Activated T-cell treated with anti-CD3 and anti-CD28 coated beads for 1 hour (primary cell): ENCODE results near the gene ZNF200.
"Not testable (repeated sequence)": the region's sequence is repeated elsewhere in the genome, so short reads cannot be mapped to it uniquely, and the experiment has no call there.

Experiments
- DNase-seq: peaks from one replicate; pipeline ENCODE4 v3.0.0-alpha.2; 2020; ENCODE audit warnings: low read depth

Gene ZNF200, protein sequence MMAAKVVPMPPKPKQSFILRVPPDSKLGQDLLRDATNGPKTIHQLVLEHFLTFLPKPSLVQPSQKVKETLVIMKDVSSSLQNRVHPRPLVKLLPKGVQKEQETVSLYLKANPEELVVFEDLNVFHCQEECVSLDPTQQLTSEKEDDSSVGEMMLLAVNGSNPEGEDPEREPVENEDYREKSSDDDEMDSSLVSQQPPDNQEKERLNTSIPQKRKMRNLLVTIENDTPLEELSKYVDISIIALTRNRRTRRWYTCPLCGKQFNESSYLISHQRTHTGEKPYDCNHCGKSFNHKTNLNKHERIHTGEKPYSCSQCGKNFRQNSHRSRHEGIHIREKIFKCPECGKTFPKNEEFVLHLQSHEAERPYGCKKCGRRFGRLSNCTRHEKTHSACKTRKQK

DNA sequence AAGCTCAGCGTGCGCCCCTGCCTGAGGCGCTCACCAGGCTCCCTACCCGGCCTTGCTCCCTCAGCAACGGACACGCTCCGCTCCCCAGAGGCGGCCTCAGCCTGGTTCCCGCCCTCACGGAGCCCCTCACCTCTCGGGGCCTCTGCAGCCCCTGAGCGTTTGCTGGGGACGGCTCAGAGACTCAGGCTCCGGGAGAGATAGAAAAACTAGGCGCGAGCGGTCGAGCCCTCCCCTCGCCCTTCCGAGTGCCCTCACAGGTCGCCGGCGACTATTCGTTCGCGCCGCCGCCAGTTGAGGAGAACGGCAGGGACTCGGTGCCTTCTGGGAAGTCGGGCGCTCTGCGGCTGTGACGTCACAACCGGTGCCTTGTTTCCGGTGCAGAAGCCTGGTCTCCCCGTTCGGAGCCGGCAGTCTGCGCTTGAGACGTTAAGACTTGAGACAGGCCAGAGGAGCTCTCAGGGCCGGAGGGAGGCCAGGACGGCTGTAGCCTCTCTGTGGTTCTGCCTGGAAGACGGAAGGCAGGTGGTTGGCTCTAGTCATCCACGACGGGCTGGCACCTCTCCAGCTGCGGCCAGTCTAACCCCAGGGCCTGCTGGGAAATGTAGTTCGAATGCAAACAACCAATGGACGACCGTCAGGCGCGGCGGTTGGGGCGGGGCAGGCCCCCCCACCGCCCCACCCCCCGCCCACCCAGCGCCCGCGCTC lies at the start of gene ZNF200:
Gene ZNF200, minus strand, starts transcription at position 302 of the 705 bp plus-strand sequence. CDS start 1,403 bp downstream, outside the sequence.
- peak; percentile 86 for DNase-seq

DNA sequence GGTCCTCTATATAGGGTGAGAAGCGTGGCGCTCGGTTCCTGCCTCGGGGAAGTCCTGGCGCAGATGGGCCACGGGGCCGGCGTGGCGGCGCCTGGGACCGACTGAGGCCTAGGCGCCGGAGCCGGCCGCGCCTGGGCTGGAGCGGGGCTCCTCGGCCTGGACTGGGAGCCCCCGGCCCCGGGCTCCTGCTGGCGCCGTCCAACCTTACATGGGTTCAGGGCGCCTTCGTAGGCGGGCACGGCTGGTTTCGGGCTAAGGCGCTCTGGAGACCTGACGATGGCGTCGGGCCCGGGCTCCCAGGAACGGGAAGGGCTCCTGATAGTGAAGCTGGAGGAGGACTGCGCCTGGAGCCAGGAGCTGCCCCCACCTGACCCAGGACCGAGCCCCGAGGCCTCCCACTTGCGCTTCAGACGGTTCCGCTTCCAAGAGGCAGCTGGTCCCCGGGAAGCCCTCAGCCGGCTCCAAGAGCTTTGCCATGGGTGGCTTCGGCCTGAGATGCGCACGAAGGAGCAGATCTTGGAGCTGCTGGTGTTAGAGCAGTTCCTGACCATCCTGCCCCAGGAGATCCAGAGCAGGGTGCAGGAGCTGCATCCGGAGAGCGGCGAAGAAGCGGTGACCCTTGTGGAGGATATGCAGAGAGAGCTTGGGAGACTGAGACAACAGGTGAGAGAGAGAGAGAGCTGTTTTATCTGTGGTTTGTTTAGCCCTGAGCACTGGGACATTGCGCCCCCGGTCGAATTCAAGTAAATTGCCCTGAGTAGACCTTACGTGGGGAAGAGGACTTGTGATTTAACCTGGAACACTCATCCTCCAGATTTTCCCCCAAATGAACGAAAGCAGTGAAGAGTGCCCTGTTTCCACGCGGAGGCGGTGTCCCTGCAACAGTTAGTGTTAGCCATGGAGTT lies 48.8 kb upstream of the ZNF200 start:
- no peak for DNase-seq

DNA sequence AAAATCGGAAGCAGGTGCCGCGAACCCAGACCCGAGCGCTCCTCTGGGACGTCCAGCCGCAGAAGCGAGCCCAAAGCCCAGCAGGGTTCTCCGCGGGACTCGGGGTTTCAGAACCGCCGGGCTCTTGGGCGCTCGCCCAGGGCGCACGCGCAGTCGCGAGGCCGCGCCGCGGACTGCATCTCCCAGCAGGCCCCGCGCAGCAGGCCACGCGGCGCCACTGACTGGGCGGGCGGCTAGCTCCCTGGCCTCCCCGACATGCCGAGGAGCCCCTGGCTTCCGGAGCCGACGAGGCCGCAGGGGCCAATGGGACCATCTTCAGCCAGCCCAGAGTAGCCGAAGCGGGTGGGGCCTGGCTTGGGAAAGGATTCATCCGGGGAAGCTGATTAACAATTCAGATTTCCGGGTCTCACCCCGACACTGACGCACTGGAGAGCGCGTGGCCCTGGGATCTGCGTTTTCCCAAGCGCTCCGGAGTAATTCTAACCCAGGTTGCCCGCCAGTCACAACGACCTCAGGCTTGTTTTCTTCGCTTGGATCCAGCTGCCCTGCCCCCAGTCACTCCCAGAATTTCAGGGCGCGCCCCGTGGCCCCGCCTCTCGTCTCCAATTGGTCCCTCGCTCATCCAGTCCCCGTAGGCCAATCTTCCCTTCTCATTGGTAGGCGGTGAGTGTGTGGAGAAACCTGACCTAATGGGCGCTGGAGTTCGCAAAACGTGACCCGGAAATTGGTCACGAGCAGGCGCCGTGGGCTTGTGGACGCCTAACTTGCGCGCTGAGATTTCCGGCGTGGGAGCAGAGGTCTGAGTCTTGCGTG lies 48.0 kb upstream of the ZNF200 start, which contains the start of gene ZNF263:
Gene ZNF263, plus strand, starts transcription at position 762 of the 813 bp plus-strand sequence. CDS start 328 bp downstream, outside the sequence.
- DNase-seq = peak; percentile 90

DNA sequence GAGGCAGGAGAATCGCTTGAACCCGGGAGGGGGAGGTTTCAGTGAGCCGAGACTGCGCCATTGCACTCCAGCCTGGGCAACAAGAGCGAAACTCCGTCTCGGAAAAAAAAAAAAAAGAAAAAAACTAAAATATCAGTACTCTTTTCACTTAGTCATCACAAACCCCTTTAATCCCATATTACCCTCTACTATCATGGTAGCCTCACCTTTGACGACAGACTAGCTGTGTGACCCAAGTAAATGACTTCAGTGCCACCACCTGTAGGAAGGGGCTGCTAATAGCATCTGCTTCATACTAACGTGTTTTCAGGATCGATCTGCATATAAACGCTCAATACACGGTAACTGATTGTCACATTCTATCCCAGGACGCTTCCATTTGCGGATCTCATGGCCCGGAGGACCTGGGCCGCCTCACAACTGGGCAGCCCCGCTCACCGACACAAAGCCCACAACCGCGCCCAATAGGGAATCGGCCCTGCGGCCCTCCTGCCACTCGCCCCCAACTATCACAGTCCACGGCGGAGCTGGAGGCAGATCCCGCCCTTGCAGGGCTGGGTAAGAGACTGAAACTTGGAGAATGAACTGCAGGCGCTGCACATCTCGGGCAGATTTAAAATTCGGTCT lies 47.3 kb upstream of the ZNF200 start:
- DNase-seq = no peak

DNA sequence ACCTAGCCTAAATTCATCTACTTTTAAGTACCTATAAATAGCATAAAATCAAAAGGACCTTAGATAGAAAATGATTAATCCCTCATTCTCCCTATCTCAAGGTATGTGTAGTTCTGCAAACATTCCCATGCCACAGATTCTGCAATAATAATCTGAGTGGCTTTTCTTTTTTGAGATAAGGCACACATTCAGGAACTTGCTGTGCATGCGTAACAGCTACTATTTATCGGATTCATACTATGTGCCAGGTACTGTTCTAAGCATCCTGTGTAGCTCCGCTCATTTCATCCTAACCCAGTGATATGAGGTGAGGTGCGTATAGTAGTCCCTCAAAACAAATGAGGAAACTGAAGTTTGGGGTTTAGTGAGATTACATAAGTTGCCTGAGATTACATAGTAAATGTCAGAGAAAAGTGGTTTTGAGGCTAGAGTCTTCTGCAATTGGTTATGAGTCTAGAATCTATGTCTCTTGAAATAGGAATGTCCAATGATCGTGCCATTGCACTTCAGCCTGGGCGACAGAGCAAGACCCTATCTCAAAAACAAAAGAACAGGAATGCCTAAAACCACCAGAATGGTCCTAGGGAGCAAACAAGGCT lies 46.4 kb upstream of the ZNF200 start:
- no peak for DNase-seq

DNA sequence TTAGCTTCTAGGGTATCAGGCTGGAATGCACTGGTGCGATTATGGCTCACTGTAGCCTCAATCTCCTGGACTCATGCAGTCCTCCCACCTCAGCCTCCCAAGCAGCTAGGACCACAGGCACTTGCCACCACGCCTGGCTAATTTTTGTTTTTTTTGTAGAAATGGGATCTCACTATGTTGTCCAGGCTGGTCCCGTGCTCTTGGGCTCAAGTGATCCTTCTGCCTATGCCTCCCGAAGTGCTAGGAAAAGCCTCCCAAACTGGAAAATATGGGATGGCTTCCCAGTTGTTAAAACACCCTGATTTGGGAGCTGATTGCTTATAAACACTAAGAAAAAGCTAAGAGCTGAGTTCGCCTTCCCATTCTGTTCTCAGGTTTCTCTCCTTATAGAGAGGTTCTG lies 41.7 kb upstream of the ZNF200 start:
- DNase-seq = no peak

DNA sequence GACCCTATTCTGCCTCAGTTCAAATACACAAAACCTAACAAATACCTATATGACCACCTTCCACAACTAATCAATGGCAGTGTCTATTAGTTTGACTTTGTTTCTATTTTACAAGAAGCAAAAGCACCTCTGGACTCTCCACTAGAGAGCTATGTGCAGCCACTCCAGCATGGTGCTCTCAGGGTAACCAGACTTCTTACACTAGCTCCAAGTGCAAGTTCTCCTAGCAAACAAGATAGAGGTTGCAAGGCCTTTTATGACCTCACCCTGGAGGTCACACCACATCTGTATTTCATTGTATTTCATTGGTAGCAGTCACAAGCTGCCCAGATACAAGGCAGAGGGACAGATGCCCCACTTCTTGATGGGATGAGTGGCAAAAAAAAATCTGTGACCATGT lies 40.0 kb upstream of the ZNF200 start:
- no peak for DNase-seq

DNA sequence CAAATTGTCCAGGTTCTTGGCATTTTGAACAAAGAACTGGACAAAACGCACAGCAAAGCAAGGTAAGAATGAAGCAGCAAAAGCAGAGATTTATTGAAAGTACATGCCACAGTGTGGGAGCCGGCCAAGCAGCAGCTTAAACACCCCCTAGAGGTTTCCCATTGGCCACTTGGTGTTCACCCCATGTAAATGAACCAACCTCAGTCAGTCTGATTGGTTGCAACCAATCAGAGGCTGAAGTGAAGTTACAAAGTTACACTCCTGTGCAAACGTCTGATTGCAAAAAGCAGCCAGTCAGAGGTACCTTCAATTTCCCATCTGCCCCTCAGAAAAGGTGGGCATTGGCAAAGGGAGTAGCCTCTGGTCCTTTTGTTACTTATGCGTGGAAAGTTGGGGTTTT lies 39.5 kb upstream of the ZNF200 start:
- no peak for DNase-seq

DNA sequence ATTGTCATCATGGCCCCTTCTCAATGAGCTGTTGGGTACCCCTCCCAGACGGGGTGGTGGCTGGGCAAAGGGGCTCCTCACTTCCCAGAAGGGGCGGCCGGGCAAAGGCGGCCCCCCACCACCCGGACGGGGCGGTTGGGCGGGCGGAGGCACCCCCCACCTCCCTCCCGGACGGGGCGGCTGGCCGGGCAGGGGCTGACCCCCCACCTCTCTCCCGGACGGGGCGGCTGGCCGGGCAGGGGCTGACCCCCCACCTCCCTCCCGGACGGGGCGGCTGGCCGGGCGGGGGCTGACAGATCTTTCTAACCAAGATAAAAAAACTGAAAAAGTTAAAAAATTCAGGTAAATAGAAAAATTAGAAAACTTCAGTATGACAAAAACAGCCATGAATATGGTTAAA lies 36.3 kb upstream of the ZNF200 start:
- not testable (repeated sequence) for DNase-seq

DNA sequence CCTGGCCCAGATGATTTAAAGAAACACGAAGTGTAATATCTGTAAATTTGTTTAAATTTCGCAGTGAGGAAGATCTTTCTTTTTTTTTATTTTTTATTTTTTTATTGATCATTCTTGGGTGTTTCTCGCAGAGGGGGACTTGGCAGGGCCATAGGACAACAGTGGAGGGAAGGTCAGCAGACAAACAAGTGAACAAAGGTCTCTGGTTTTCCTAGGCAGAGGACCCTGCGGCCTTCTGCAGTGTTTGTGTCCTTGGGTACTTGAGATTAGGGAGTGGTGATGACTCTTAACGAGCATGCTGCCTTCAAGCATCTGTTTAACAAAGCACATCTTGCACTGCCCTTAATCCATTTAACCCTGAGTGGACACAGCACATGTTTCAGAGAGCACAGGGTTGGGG lies 35.8 kb upstream of the ZNF200 start:
- DNase-seq = not testable (repeated sequence)

DNA sequence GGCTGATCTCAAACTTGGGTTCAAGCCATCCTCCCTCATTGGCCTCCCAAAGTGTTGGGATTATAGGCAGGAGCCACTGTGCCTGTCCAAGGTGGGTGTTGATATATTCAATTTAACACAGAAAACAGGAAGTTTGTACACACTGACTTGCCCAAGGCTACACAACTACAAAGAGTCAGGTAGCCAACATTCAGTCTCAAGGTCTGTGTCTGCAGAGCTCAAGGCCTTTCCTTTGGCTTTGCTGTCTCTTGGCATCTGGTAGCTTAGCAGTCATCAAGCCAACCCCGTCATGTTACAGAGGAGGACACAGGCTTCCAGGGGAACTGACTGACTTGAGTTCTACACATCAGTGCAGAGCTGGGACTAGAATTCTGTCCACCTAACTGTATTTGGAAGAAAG lies 33.3 kb upstream of the ZNF200 start:
- DNase-seq = no peak

DNA sequence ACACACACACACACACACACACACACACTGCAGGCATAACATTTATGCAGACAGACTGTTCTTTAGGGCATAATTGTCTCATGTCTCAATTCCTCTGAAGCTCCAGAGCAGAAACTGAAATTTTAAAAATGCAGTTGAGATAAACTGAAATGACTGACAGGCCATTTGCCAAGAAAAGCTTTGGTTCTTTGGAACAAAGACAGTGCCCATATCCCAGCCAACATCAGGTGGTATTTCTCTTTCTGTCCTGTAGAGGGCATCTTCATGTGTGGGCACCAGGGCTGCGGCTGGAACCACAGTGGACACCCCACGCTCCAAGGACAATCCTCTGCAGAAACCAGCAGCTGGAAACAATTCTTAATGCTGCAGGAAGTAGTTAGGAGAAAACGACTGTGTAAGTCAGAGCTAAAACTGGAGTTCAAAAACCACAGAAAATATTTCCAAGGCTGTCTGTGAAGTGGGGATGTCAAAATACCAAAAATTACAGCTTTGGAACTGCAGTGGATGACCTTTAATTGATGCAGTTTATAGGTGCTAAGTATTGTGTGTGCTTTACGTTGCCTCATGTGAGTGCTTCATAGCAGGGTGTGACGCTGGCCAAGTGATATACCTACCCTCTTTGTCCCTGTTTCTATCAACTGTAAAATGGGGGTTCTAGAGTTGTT lies 32.0 kb upstream of the ZNF200 start:
- no peak for DNase-seq

DNA sequence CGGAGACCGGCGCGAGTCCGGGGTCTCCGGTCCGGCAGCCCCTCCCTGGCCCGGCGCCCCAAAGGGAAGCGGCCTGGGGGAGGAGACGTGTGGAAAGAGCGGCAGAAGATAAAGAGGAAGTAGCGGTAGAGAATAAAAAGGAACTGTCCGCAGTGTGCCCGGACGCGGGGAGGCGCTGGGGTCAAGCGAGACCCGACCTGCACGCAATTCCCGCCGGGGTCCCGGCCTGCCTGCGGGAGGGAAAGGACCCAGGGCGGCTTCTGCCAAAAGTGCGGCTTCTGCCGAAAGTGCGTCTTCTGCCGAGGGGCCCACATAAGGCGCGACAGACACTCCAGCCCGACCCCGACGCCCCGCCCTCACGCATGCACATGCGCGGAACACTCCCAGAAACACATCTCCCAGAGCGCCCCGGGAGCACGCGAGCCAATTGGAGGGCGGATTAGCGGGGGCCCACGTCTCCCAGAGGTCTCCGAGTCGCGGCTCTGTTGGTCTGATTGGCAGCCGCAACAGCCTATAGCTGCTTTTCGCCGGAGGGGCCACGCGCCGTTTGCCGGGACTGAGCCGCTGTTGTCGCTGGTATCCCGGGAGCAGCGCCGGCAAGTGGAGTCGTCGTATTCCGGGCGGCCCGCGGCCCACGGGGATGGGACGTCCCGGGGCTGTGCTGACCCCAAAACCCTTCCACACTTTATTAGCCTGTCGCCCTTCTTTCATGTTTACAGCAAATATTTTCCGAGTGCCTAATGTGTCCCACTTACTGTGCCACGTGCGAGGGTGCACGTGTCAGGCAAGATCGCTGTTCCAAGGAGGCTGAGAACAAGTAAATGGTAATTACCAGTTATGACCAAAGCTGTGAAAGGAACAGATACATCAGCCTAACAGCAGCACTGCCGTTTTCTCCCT lies 29.4 kb upstream of the ZNF200 start:
- DNase-seq = peak; percentile 97

DNA sequence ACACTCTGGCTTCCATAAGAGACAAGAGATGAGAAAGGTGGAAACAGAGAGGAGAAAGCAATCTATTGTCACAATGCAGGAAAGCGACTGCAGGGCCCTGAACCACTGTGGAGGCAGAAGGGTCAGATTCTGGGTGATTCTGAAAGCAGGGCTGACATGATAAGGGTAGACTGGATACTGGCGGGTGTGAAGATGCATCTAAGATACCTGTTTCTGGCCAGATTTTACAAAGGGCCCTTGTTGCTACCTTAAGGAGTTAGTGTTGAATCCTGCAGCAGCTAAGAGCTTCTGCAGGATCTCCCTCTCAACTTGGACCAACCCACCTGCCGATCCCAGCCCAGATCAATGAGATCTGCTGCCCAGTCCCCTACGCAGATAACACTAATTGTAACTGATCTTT lies 27.6 kb upstream of the ZNF200 start:
- no peak for DNase-seq

DNA sequence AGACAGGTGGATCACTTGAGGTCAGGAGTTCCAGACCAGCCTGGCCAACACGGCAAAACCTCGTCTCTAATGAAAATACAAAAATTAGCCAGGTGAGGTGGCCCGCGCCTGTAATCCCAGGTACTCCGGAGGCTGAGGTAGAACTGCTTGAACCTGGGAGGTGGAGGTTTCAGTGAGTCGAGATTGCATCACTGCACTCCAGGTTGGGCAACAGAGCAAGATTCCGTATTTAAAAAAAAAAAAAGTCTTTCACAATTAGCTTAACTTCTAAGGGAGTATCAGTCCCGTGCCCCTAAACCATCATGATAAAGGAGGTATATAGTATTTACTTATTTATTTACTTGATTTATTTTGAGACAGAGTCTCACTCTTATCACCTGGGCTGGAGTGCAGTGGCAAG lies 24.9 kb upstream of the ZNF200 start:
- no peak for DNase-seq

DNA sequence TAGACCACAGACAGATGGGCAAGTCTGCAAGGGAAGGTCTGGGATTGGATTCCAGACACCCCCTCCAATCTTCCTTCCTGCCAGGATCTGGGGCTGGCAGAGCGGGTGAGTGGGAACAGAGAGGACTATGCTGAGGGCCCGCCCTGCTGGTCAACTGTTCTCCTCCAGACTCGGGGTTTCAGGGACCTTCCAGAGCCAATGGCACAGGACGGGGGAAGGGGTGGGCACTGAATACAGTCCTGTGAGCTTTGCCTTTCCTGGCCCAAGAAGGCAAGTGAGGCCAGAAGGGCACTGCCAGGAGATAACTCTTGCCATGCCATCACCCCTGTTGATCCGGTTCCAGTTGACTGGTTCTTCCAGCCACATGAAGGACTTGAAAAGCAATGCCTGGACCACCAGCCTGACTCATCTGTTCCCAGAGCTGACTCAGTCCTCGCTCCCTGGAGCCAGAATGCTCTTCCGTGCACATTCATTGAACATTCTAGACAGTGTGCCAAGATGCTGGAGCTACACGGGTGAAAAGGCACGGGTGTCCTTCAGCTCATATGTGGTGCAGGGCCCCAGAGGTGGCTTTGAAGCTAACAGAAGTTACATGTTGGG lies 22.0 kb upstream of the ZNF200 start:
- DNase-seq = no peak

DNA sequence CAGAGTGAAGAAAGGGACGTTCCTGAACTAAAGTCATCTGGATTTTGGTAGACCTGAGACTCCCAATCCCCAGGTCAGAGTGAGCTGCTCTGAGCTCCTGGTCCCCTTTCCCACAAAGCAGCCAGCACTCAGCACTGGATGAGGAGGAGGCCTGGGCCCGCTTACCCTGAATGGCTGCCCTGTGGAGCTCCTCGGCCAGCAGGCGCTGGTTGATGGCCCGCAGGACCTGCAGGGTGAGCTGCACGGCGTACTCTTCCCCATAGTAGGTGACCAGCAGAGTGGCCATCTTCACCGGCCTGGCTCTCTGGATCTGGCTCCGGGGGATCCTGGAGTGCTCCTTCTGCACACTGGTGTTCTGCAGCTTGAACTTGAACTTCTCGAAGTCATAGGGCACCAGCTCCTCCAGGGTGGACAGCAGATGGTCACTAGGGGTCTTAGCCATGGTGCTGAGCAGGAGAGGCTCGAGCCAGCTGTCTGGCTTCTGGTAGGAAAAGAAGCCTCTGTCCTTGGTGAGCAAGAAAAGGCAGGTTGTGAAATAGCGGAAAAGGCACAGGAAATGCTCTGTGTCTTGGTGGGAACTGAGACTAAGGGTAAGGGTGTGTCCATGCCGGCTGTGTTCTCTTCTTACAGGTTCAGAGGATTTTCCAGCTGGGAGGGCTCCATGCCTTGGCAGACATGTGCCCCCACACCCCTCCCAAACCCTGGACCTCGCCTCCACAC lies 21.3 kb upstream of the ZNF200 start, which contains the start of gene MEFV:
Gene MEFV, minus strand, starts transcription at position 488 of the 720 bp plus-strand sequence. Its CDS starts 46 bp downstream, at position 442.
- DNase-seq = no peak

DNA sequence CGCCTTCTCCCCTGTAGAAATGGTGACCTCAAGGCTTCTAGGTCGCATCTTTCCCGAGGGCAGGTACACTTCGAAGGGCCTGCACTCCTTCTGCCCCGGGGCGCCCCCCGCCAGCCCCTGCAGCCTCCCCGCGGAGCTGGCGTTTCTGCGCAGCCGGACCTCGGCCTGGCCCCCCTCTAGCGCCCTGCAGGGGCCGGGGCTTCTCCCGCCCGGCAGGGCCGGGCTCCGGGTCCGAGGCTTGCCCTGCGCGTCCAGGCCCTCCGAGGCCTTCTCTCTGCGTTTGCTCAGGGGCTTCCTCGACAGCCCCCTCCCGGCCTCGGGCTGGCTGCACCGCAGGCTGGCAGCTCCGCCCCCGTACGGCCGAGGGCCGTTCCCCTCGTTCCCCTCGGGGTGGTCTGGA lies 19.4 kb upstream of the ZNF200 start:
- DNase-seq = no peak
